HepG2 (cell line): Measurements from ENCODE around the gene OPRL1. TPM values are rescaled to one million over a fixed set of nuclear protein-coding genes. Genes with fewer than 3 reads are reported as not detected.

Source experiments
- BRCA1 ChIP-seq: sonication (generic); formaldehyde crosslinking; IDR thresholded peaks from 2 replicates; pipeline ENCODE4 v1.4.0; 2020; ENCODE audit warnings: missing genetic modification reagents
- NFATC3 ChIP-seq: sonication (generic); formaldehyde crosslinking; IDR thresholded peaks from 2 replicates; pipeline ENCODE4 v1.5.1; 2020; ENCODE audit warnings: mild to moderate bottlenecking, missing genetic modification reagents
- NPAS2 ChIP-seq: sonication (generic); formaldehyde crosslinking; IDR thresholded peaks from 2 replicates; pipeline ENCODE4 v1.8.0; 2022; ENCODE audit warnings: mild to moderate bottlenecking, missing genetic modification reagents, borderline replicate concordance
- PAWR ChIP-seq: sonication (generic); formaldehyde crosslinking; IDR thresholded peaks from 2 replicates; pipeline ENCODE4 v1.4.0; 2020; ENCODE audit warnings: missing genetic modification reagents, mild to moderate bottlenecking, borderline replicate concordance
- PCBP1 ChIP-seq: fragments of 200-400 bp; formaldehyde crosslinking; IDR thresholded peaks from 2 replicates; pipeline ENCODE4 v1.6.1; 2017; ENCODE audit warnings: mild to moderate bottlenecking, low read depth, low read length, borderline replicate concordance
- RXRB ChIP-seq: IDR thresholded peaks from 2 replicates; pipeline ENCODE4 v1.6.1; 2016; ENCODE audit warnings: borderline replicate concordance, missing genetic modification reagents, missing compliant biosample characterization
- polyA plus RNA-seq, 8 experiments: library from polyadenylated mRNA; depleted of rRNA in 3 of 8; stranded (reverse) in 7 of 8; unstranded in 1 of 8; fragments of >200 nt; fragmentation: Illumina TruSeq in 4 of 8; extraction: Trizol in 4 of 8; gene quantifications; 2 replicates each; pipeline versions ENCODE4 v1.2.1 to v1.2.3, GENCODE V29; 2011 to 2016; ENCODE audit warnings: low read depth in 4 of 8, missing spikeins in 1 of 8, mixed read lengths in 1 of 8; ENCODE audit not compliant: insufficient read depth in 1 of 8
- total RNA-seq, 5 experiments: library from RNA; depleted of rRNA; stranded (reverse); fragments of >200 nt; fragmentation: Illumina TruSeq; extraction: Trizol; gene quantifications; 2 replicates each; pipeline ENCODE4 v1.2.3, GENCODE V29; 2016; ENCODE audit warnings: low read depth in 1 of 5
- TF ChIP-seq, protein P1 (sequence below): sonication (generic); formaldehyde crosslinking; IDR thresholded peaks from 2 replicates; pipeline ENCODE4 v1.4.0; 2020; ENCODE audit warnings: missing genetic modification reagents
- TF ChIP-seq, protein P2 (sequence below): sonication (generic); formaldehyde crosslinking; IDR thresholded peaks from 2 replicates; pipeline ENCODE4 v1.4.0; 2020; ENCODE audit warnings: mild to moderate bottlenecking, missing genetic modification reagents
- TF ChIP-seq, protein P3 (sequence below): sonication (generic); formaldehyde crosslinking; IDR thresholded peaks from 2 replicates; pipeline ENCODE4 v1.5.0; 2020; ENCODE audit warnings: mild to moderate bottlenecking, missing genetic modification reagents
- TF ChIP-seq, protein P4 (sequence below), 2 experiments: sonication (generic) in 1 of 2; formaldehyde crosslinking in 1 of 2; IDR thresholded peaks; 2 replicates each; pipeline versions ENCODE4 v1.6.1 to v1.9.0; 2014 to 2022; ENCODE audit warnings: antibody characterized with exemption in 1 of 2, borderline replicate concordance in 1 of 2, inconsistent platforms in 1 of 2, low read depth in 1 of 2, missing genetic modification reagents in 1 of 2
- TF ChIP-seq, protein P5 (sequence below): sonication (generic); formaldehyde crosslinking; IDR thresholded peaks from 2 replicates; pipeline ENCODE4 v1.8.1; 2023; ENCODE audit warnings: mild to moderate bottlenecking, missing genetic modification reagents

The OPRL1 gene
- total and polyA plus RNA-seq, 2 of the 13 experiments (the other 11 are each of a cell fraction or from before 2014, with no cell fraction given): 0.35 to 0.71 TPM

DNA sequence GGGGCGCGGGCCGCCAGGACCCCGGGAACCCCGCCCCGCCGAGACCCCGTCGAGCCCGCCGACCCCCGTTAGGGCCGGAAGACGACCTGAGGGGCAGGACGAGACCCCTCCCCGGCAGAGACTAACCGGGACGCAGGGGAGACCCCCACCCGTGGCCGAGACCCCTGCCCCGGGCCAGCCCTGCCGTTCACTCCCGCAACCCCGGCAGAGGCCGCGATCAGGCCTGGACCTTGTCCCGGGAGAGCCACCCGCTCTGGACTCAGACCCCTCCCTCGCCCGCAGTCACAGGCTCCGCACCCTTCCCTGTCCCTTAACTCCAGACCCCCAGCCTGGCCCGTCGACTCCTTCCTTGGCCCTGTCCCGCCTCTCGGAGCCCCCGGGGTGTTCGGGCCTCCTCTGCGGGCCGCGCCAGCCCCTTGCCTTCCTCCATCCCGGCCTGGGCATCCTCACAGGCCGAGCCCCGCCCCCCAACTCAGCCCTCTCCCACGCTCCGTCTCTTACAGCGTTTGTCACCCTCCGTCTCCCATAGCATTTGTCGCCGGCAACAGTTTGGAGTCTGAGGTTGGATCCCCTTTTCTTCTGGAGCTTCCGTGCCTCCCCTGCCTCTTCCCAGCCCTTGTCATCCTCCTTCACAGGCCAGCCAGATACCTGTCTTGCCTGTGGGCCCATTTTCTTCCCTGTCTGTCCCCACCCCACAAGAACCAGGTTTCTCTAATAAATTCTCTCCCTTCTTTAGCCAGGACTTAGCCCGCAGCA is 16.3 kb upstream of the OPRL1 start (continued):
- TF ChIP-seq NFATC3 (CRISPR knock-in tag): no peak; the same call in 1 of the 2 replicates
- TF ChIP-seq PAWR (CRISPR knock-in tag): no peak
- TF ChIP-seq, protein P1, sequence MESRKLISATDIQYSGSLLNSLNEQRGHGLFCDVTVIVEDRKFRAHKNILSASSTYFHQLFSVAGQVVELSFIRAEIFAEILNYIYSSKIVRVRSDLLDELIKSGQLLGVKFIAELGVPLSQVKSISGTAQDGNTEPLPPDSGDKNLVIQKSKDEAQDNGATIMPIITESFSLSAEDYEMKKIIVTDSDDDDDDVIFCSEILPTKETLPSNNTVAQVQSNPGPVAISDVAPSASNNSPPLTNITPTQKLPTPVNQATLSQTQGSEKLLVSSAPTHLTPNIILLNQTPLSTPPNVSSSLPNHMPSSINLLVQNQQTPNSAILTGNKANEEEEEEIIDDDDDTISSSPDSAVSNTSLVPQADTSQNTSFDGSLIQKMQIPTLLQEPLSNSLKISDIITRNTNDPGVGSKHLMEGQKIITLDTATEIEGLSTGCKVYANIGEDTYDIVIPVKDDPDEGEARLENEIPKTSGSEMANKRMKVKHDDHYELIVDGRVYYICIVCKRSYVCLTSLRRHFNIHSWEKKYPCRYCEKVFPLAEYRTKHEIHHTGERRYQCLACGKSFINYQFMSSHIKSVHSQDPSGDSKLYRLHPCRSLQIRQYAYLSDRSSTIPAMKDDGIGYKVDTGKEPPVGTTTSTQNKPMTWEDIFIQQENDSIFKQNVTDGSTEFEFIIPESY (CRISPR knock-in tag): no peak
- TF ChIP-seq, protein P2, sequence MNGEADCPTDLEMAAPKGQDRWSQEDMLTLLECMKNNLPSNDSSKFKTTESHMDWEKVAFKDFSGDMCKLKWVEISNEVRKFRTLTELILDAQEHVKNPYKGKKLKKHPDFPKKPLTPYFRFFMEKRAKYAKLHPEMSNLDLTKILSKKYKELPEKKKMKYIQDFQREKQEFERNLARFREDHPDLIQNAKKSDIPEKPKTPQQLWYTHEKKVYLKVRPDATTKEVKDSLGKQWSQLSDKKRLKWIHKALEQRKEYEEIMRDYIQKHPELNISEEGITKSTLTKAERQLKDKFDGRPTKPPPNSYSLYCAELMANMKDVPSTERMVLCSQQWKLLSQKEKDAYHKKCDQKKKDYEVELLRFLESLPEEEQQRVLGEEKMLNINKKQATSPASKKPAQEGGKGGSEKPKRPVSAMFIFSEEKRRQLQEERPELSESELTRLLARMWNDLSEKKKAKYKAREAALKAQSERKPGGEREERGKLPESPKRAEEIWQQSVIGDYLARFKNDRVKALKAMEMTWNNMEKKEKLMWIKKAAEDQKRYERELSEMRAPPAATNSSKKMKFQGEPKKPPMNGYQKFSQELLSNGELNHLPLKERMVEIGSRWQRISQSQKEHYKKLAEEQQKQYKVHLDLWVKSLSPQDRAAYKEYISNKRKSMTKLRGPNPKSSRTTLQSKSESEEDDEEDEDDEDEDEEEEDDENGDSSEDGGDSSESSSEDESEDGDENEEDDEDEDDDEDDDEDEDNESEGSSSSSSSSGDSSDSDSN: peak; percentile 68
- no peak for TF ChIP-seq BRCA1 (CRISPR knock-in tag)
- TF ChIP-seq RXRB (CRISPR knock-in tag): 0 out of 2 replicates have a peak, but pooled peaks have one; percentile 24
- TF ChIP-seq, protein P3, sequence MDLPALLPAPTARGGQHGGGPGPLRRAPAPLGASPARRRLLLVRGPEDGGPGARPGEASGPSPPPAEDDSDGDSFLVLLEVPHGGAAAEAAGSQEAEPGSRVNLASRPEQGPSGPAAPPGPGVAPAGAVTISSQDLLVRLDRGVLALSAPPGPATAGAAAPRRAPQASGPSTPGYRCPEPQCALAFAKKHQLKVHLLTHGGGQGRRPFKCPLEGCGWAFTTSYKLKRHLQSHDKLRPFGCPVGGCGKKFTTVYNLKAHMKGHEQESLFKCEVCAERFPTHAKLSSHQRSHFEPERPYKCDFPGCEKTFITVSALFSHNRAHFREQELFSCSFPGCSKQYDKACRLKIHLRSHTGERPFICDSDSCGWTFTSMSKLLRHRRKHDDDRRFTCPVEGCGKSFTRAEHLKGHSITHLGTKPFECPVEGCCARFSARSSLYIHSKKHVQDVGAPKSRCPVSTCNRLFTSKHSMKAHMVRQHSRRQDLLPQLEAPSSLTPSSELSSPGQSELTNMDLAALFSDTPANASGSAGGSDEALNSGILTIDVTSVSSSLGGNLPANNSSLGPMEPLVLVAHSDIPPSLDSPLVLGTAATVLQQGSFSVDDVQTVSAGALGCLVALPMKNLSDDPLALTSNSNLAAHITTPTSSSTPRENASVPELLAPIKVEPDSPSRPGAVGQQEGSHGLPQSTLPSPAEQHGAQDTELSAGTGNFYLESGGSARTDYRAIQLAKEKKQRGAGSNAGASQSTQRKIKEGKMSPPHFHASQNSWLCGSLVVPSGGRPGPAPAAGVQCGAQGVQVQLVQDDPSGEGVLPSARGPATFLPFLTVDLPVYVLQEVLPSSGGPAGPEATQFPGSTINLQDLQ (CRISPR knock-in tag): no peak
- TF ChIP-seq, protein P4, sequence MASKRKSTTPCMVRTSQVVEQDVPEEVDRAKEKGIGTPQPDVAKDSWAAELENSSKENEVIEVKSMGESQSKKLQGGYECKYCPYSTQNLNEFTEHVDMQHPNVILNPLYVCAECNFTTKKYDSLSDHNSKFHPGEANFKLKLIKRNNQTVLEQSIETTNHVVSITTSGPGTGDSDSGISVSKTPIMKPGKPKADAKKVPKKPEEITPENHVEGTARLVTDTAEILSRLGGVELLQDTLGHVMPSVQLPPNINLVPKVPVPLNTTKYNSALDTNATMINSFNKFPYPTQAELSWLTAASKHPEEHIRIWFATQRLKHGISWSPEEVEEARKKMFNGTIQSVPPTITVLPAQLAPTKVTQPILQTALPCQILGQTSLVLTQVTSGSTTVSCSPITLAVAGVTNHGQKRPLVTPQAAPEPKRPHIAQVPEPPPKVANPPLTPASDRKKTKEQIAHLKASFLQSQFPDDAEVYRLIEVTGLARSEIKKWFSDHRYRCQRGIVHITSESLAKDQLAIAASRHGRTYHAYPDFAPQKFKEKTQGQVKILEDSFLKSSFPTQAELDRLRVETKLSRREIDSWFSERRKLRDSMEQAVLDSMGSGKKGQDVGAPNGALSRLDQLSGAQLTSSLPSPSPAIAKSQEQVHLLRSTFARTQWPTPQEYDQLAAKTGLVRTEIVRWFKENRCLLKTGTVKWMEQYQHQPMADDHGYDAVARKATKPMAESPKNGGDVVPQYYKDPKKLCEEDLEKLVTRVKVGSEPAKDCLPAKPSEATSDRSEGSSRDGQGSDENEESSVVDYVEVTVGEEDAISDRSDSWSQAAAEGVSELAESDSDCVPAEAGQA (IDR thresholded peaks at IDR 0.05; ENCODE audit: low read depth): no peak
- TF ChIP-seq, protein P4 (CRISPR knock-in tag; IDR thresholded peaks at IDR 0.05; ENCODE audit: borderline replicate concordance): no peak
- peak; percentile 84; the same call in 1 of the 2 replicates for TF ChIP-seq PCBP1
- no peak for TF ChIP-seq NPAS2
- TF ChIP-seq, protein P5, sequence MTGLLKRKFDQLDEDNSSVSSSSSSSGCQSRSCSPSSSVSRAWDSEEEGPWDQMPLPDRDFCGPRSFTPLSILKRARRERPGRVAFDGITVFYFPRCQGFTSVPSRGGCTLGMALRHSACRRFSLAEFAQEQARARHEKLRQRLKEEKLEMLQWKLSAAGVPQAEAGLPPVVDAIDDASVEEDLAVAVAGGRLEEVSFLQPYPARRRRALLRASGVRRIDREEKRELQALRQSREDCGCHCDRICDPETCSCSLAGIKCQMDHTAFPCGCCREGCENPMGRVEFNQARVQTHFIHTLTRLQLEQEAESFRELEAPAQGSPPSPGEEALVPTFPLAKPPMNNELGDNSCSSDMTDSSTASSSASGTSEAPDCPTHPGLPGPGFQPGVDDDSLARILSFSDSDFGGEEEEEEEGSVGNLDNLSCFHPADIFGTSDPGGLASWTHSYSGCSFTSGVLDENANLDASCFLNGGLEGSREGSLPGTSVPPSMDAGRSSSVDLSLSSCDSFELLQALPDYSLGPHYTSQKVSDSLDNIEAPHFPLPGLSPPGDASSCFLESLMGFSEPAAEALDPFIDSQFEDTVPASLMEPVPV (CRISPR knock-in tag): no peak
